GM21529 (cell line): ENCODE results near the gene EPB41L5.
"Not testable (repeated sequence)": the region's sequence is repeated elsewhere in the genome, so short reads cannot be mapped to it uniquely, and the experiment has no call there.

Source experiments
- ATAC-seq: cut with Tn5 transposase; IDR thresholded peaks from one replicate; pipeline ENCODE4 v1.9.1; 2021; ENCODE audit not compliant: unreplicated experiment

EPB41L5 gene

GRCh38 chr2:120192280-120192679, 179.4 kb downstream of the EPB41L5 start:
- ATAC-seq = no peak

- no peak for ATAC-seq
Observed at GRCh38 chr2:120195553-120195952, 182.7 kb downstream of the EPB41L5 start.

GRCh38 chr2:120199817-120200459, 187.1 kb downstream of the EPB41L5 start:
- not testable (repeated sequence) for ATAC-seq

- no peak for ATAC-seq
Observed at GRCh38 chr2:120203251-120204021, 190.6 kb downstream of the EPB41L5 start.

- ATAC-seq = no peak
Observed at GRCh38 chr2:120204022-120204405, 191.1 kb downstream of the EPB41L5 start.

GRCh38 chr2:120204417-120204816, 191.5 kb downstream of the EPB41L5 start:
- ATAC-seq = no peak

- ATAC-seq = no peak
Observed at GRCh38 chr2:120204945-120205670, 192.2 kb downstream of the EPB41L5 start.

GRCh38 chr2:120206022-120206581, 193.2 kb downstream of the EPB41L5 start:
- ATAC-seq = peak; percentile 45

- ATAC-seq = no peak
Observed at GRCh38 chr2:120208381-120209353, 195.8 kb downstream of the EPB41L5 start.

- no peak for ATAC-seq
Observed at GRCh38 chr2:120209427-120210269, 196.8 kb downstream of the EPB41L5 start.

- ATAC-seq = no peak
Observed at GRCh38 chr2:120210270-120210693, 197.4 kb downstream of the EPB41L5 start.

- no peak for ATAC-seq
Observed at GRCh38 chr2:120218181-120218580, 205.3 kb downstream of the EPB41L5 start.

GRCh38 chr2:120219291-120219690, 206.4 kb downstream of the EPB41L5 start:
- ATAC-seq = no peak

GRCh38 chr2:120219766-120220165, 206.9 kb downstream of the EPB41L5 start:
- ATAC-seq = no peak

- no peak for ATAC-seq
Observed at GRCh38 chr2:120220756-120221155, 207.9 kb downstream of the EPB41L5 start.

- ATAC-seq = no peak
Observed at GRCh38 chr2:120221616-120222015, 208.7 kb downstream of the EPB41L5 start.

GRCh38 chr2:120222186-120223033, 209.5 kb downstream of the EPB41L5 start:
- no peak for ATAC-seq
